Progenitor cell of endocrine pancreas (in vitro differentiated cells): Measurements from ENCODE around the gene PRKX. TPM values are rescaled to one million over a fixed set of nuclear protein-coding genes. Genes with fewer than 3 reads are reported as not detected.
"Not testable (repeated sequence)": the region's sequence is repeated elsewhere in the genome, so short reads cannot be mapped to it uniquely, and the experiment has no call there.

Experiments
- DNase-seq: peaks from one replicate; pipeline ENCODE4 v3.0.0; 2021; ENCODE audit warnings: low spot score; ENCODE audit not compliant: unreplicated experiment
- H3K27ac Mint-ChIP-seq: 2 replicates; pipeline ENCODE4 v1.8.0; 2021; ENCODE audit warnings: mild to moderate bottlenecking, moderate library complexity, mixed read lengths
- H3K27me3 Mint-ChIP-seq: 2 replicates; pipeline ENCODE4 v1.8.0; 2021; ENCODE audit warnings: mixed read lengths
- H3K36me3 Mint-ChIP-seq: 2 replicates; pipeline ENCODE4 v1.8.0; 2022; ENCODE audit warnings: mixed read lengths; ENCODE audit not compliant: insufficient read depth
- H3K4me1 Mint-ChIP-seq: 2 replicates; pipeline ENCODE4 v1.8.0; 2021; ENCODE audit warnings: low read depth, mixed read lengths
- H3K4me3 Mint-ChIP-seq: 2 replicates; pipeline ENCODE4 v1.8.0; 2021; ENCODE audit warnings: low read depth, mild to moderate bottlenecking, moderate library complexity, mixed read lengths
- H3K9me3 Mint-ChIP-seq: 2 replicates; pipeline ENCODE4 v1.8.0; 2021; ENCODE audit warnings: low read depth, mixed read lengths
- total RNA-seq: library from RNA; stranded (reverse); gene quantifications from 2 replicates; pipeline ENCODE4 v1.2.1, GENCODE V29; 2021
- TF ChIP-seq, protein P1 (sequence below): fragments of 200-600 bp; sonication (generic); IDR thresholded peaks from one replicate; pipeline ENCODE4 v1.5.0; 2021; ENCODE audit warnings: antibody characterized with exemption, mild to moderate bottlenecking; ENCODE audit not compliant: unreplicated experiment

Gene PRKX
- total RNA-seq, 1 donor from 2014 or later: 54.0 TPM

DNA sequence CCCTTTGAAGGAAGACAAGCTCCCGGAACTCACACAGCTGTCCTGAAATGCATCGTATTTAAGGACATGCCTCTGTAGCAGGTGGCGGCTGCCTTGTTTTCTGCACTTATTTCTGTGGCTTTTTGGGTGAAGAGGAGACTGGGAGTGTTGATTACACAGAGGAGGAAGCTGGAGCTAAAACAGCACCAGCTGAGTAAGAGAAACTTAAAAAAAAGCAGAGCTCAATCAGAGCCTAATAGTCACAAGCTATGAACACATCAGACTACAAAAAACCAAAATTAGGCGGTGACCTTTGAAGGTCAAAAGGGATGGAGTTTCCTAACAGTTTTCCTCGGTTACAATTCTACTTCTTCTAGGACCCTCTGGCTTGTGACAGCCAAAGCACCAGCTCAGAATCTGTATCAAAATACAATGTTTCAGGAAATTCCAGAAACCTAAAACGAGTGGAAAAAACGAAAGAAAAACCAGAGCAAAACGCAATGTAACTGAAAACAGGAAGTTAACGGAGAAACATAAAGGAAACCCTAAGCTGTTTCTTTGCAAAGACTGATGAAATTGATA is 13.5 kb downstream of the PRKX start:
- Mint-ChIP-seq H3K4me3 (no peak overlapping the region), H3K9me3 (no peaks in the 10 kb centered on the region), H3K27ac (no peak overlapping the region), H3K27me3 (peaks cover 22% of the 10 kb centered on the region), H3K36me3 (peaks cover 13% of the 10 kb centered on the region), H3K4me1 (peaks cover 11% of the 10 kb centered on the region)
- DNase-seq: no peak
- TF ChIP-seq, protein P1, sequence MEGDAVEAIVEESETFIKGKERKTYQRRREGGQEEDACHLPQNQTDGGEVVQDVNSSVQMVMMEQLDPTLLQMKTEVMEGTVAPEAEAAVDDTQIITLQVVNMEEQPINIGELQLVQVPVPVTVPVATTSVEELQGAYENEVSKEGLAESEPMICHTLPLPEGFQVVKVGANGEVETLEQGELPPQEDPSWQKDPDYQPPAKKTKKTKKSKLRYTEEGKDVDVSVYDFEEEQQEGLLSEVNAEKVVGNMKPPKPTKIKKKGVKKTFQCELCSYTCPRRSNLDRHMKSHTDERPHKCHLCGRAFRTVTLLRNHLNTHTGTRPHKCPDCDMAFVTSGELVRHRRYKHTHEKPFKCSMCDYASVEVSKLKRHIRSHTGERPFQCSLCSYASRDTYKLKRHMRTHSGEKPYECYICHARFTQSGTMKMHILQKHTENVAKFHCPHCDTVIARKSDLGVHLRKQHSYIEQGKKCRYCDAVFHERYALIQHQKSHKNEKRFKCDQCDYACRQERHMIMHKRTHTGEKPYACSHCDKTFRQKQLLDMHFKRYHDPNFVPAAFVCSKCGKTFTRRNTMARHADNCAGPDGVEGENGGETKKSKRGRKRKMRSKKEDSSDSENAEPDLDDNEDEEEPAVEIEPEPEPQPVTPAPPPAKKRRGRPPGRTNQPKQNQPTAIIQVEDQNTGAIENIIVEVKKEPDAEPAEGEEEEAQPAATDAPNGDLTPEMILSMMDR: no peak

DNA sequence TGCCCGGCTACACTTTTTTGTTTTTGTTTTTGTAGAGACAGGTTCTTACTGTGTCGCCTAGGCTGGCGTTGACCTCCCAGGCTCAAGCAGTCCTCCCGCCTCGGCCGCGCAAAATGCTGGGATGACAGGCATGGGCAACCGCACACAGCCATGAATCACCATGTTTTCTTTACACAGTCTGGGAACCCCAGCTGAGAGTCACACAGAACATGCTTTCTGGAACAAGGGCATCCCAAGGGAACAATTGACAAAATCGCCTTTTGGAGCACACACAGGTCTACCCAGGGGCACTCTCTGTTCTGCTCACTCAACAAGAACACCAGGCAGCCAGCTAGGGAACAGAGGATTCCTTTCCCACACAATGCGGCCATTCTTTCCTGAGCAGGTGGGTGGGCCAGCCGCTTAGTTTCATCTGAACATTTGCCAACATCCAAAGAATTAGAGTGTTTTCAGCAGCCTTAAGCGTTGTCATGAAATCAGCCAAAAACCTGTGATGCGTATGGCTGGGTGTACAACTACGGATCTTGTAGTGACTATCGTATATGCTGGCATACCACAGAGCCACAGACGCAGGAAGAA is 15.7 kb downstream of the PRKX start:
- H3K36me3 Mint-ChIP-seq: peaks cover 12% of the 10 kb centered on the region
- no peak for DNase-seq
- peak overlapping the region; percentile 10 for H3K4me3 Mint-ChIP-seq
- H3K4me1 Mint-ChIP-seq: peaks cover 9% of the 10 kb centered on the region
- H3K27me3 Mint-ChIP-seq: peaks cover 26% of the 10 kb centered on the region
- TF ChIP-seq, protein P1: no peak
- peaks cover 4% of the 10 kb centered on the region for H3K9me3 Mint-ChIP-seq
- peak overlapping the region; percentile 76 for H3K27ac Mint-ChIP-seq

DNA sequence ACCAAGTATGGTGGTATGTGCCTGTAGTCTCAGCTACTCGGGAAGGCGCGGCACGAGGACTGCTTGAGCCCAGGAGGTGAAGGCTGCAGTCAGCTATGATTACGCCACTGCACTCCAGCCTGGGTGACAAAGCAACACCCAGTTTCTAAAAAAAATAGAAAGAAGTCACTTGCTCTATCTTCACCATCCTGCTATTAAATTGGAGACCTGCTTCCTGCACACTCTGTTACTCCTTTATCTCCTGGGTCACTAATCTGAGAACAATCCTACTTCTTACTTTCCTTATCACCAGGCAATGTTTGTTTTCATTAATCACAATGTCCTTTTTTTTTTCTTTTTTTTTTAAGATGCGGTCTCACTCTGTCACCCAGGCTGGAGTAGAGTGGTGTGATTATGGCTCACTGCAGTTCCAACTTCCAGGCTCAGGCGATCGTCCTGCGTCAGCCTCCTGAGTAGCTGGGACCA is 16.2 kb downstream of the PRKX start:
- Mint-ChIP-seq H3K4me1 (peaks cover 9% of the 10 kb centered on the region), H3K9me3 (peaks cover 4% of the 10 kb centered on the region), H3K27me3 (peaks cover 25% of the 10 kb centered on the region), H3K27ac (peak overlapping the region; percentile 76), H3K36me3 (peaks cover 12% of the 10 kb centered on the region), H3K4me3 (peak overlapping the region; percentile 10)
- TF ChIP-seq, protein P1: no peak
- DNase-seq: no peak

DNA sequence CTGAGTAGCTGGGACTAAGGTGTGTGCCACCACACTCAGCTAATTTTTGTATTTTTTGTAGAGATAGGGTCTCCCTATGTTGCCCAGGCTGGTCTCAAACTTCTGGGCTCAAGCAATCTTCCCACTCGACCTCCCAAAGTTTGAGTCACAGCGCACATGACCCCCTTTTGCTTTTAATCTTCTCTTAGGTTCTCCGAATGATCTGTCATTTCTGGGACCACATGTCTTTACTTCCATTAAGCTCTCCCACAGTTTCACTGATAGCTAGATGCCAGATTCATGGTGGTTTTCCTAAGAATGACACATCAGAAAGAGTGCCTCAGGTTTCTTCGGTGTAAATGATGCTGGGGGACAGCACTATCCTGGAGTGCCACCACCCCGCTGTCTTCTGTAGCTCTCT is 17.9 kb downstream of the PRKX start:
- TF ChIP-seq, protein P1: no peak
- Mint-ChIP-seq H3K36me3 (peaks cover 9% of the 10 kb centered on the region), H3K27me3 (peaks cover 21% of the 10 kb centered on the region), H3K4me3 (no peak overlapping the region), H3K27ac (no peak overlapping the region), H3K4me1 (peaks cover 9% of the 10 kb centered on the region), H3K9me3 (peaks cover 4% of the 10 kb centered on the region)
- no peak for DNase-seq

DNA sequence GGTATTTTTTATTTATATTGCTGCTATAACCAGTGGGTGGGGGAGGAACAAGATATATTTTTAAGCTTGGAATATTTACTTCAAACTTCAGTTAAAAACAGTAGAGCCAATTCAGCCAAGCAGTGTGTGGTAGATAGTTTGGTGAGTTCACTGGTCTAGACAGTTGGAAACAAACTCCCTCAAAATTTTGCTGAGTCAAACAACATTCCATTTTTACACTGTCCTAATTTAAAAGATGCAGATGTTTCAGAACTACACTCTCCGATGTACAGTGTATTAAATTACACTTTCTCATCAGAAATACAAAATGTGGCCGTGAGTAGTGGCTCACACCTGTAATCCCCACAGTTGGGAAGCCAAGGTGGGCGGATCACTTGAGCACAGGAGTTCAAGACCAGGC is 23.3 kb downstream of the PRKX start:
- DNase-seq: no peak
- peaks cover 4% of the 10 kb centered on the region for H3K9me3 Mint-ChIP-seq
- H3K4me3 Mint-ChIP-seq: no peak overlapping the region
- H3K36me3 Mint-ChIP-seq: peaks cover 5% of the 10 kb centered on the region
- H3K27me3 Mint-ChIP-seq: peaks cover 6% of the 10 kb centered on the region
- H3K4me1 Mint-ChIP-seq: peaks cover 2% of the 10 kb centered on the region
- TF ChIP-seq, protein P1: no peak
- H3K27ac Mint-ChIP-seq: no peak overlapping the region

DNA sequence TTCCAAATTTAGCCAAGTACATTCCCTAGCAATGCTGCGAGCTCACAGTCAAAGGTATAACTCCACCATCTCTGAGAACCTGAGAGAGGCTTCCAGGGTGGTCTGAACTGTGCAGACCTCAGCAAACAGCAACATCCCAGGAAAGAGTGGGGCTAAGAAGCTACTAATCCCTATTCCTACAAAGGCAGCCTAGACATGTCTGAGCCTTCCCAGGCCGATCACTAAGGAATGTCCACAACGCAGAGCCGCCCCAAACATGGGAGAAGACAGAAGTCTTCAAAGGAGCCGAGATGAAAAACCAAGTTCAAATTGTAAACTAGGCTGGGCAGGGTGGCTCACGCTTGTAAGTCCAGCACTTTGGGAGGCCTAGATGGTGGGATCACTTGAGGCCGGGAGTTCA is 30.2 kb downstream of the PRKX start:
- not testable (repeated sequence) for H3K4me3 Mint-ChIP-seq, H3K36me3 Mint-ChIP-seq, H3K9me3 Mint-ChIP-seq, H3K27ac Mint-ChIP-seq, DNase-seq, H3K27me3 Mint-ChIP-seq, H3K4me1 Mint-ChIP-seq
